ENCODE data around the gene EDRF1.

GRCh38 chr10:125772864-125773180 lies 53.3 kb downstream of the EDRF1 start:
- no peak for TF ChIP-seq EZH2 (IDR thresholded peaks at IDR 0.05; ENCODE audit: low read length)
- no peak for TF ChIP-seq CTCF (optimal IDR thresholded peaks at IDR 0.05 in 1 of 3, IDR thresholded peaks at IDR 0.05 in 1 of 3, conservative IDR thresholded peaks at IDR 0.05 in 1 of 3; ENCODE audit: extremely low read depth in 1 of 3, insufficient read depth in 2 of 3, low read length in 3 of 3)

Measured in keratinocyte (primary cell).